ENCODE data around the gene CREB3.

DNA sequence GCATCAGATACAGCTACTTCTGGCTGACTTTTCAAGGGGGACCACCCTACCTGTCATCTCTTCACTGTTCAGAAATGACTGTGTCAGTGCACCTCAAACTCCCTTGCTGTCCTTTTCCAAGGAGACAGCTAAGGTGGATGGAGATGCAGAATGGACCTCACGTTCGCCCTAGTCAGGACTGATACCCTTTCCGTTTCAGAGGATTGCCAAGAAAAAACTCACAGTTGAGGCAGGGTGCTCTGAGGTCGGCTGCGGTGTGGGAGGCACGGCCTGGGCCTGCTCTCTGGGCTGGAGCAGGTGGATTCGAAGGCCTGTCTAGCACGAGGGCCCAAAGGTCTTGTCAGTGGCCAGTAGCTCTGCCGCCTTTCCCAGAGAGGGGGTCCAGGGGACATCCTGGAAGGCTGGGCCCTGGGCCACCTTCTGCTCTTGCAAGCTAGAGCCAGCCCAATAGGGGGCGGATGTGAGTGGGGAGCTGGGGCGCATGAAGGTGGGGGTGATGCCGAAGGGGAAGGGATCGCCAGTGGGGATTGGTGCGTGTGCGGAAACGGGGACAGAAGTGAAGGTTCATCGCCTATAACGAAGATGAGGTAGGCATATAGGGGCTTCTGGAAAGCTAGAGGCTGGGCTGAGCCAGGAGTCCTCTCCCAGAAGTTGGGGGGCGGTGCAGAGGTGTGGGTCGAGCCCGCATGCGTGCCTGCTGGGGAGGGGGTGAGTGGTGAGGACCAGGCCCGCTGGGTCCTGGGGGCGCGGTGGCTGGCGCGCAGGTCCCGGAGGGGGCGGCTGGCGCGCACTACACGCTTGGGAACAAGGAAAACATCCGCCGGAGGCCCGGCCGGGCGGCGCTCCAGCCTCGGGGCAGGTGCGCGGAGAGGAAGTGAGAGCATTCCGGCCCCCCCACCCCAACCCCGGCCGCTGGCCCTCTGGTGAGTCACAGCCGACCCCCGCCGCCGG lies 24.1 kb downstream of the CREB3 start:
- TF ChIP-seq, protein P1, sequence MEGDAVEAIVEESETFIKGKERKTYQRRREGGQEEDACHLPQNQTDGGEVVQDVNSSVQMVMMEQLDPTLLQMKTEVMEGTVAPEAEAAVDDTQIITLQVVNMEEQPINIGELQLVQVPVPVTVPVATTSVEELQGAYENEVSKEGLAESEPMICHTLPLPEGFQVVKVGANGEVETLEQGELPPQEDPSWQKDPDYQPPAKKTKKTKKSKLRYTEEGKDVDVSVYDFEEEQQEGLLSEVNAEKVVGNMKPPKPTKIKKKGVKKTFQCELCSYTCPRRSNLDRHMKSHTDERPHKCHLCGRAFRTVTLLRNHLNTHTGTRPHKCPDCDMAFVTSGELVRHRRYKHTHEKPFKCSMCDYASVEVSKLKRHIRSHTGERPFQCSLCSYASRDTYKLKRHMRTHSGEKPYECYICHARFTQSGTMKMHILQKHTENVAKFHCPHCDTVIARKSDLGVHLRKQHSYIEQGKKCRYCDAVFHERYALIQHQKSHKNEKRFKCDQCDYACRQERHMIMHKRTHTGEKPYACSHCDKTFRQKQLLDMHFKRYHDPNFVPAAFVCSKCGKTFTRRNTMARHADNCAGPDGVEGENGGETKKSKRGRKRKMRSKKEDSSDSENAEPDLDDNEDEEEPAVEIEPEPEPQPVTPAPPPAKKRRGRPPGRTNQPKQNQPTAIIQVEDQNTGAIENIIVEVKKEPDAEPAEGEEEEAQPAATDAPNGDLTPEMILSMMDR (IDR thresholded peaks at IDR 0.05; ENCODE audit: poor library complexity, severe bottlenecking): peak; percentile 57
- no peak for TF ChIP-seq EP300 (conservative IDR thresholded peaks at IDR 0.05; ENCODE audit: poor library complexity, severe bottlenecking)
- no peak for TF ChIP-seq SMC3 (conservative IDR thresholded peaks at IDR 0.05; ENCODE audit: poor library complexity)
- TF ChIP-seq MXI1 (conservative IDR thresholded peaks at IDR 0.05; ENCODE audit: poor library complexity, severe bottlenecking): no peak

Measured in neural cell (in vitro differentiated cells).